ENCODE measurements around the gene CBLB.

DNA sequence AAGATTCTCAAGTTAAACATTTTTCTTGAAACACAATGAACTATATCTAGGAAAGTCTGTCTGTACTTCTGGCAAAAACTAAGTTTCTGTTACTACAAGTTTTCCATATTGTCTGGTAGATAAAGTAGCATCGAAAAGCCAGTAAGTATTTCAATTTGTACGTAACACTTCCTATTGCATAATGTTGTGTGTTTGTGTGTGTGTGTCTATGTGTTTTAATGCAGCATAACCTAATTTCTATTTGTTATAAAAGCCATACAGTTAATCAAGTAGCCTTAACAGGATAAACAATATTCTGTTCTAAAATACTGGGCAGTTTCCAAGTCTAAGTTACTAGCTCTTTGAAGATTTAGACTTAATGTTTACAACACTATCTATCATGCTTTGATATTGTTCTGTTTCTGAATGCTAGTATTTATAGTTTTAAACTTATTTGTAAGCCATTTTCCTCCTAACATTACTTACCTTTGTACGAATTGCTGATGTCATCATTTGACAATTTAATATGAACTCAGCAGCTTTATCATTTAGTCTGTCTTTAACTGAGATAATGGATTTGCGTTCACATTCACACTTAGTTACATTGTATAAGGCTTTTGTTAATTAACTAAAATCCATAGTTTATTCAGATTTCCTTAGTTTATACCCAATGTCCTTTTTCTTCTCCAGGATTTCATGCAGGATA lies 163.9 kb downstream of the CBLB start:
- TF ChIP-seq, protein P1, sequence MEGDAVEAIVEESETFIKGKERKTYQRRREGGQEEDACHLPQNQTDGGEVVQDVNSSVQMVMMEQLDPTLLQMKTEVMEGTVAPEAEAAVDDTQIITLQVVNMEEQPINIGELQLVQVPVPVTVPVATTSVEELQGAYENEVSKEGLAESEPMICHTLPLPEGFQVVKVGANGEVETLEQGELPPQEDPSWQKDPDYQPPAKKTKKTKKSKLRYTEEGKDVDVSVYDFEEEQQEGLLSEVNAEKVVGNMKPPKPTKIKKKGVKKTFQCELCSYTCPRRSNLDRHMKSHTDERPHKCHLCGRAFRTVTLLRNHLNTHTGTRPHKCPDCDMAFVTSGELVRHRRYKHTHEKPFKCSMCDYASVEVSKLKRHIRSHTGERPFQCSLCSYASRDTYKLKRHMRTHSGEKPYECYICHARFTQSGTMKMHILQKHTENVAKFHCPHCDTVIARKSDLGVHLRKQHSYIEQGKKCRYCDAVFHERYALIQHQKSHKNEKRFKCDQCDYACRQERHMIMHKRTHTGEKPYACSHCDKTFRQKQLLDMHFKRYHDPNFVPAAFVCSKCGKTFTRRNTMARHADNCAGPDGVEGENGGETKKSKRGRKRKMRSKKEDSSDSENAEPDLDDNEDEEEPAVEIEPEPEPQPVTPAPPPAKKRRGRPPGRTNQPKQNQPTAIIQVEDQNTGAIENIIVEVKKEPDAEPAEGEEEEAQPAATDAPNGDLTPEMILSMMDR (IDR thresholded peaks at IDR 0.05) = no peak
- no peak for TF ChIP-seq POLR2AphosphoS5 (IDR thresholded peaks at IDR 0.05)

Data from prostate gland (tissue), 2 donors.